Activated CD4-positive, alpha-beta T cell treated with anti-CD3 and anti-CD28 coated beads for 1 hour (primary cell): ENCODE data around the gene ZBTB44.
"Not testable (repeated sequence)": the region's sequence is repeated elsewhere in the genome, so short reads cannot be mapped to it uniquely, and the experiment has no call there.

Experiments
- DNase-seq: peaks from one replicate; pipeline ENCODE4 v3.0.0-alpha.2; 2020

The ZBTB44 gene

DNA sequence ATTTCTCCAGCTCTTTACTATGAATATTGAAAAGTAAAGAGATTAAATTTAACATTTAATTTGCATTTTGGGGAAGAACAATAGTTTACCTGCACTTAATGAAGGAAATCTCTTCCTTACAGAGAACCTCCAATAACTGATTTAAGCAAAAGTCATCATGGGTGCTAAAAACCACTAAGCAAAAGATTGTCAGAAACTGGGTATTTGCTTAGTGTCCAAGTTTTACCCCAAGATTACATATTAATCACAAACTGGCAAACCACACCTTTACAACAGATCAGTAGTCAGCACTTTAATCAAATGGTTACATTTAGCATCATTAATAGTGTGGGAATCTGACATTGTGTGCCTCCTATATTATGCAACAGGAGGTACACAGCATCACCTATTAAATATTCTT is 2.7 kb downstream of the ZBTB44 start:
- DNase-seq, result no peak

DNA sequence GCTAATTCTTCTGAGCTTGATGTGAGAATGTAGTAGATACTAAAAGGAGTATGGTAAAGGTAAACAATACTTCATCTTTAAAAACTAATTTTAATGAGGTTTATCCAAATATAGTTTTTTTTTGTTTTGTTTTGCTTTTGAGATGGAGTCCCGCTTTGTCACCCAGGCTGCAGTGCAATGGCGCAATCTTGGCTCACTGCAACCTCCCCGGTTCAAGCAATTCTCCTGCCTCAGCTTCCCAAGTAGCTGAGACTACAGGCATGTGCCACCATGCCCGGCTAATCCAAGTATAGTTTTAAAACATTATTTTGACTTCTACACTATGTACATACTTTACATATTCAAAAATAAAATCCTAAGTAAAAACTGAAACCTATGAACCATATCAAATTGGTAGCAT is 4.1 kb downstream of the ZBTB44 start:
- no peak for DNase-seq

DNA sequence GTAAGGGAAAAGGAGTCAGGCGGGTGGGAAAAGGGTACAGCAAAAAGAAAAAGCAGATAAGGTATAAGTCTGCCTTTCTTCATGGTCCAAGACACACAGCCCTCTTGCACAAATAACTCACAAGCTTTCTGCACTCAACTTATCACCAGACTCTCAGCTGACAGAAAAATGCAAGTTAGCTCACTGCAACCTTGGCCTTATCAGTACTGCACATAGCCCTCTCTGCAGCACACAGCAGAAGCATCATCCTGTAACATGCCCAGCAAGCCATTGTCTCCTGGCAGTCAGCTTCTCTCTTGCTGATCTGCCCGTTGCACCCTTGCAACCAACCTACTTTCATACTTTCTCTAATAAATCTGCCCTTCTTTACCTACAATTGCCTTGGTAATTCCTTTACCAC is 5.8 kb downstream of the ZBTB44 start:
- DNase-seq, result no peak

DNA sequence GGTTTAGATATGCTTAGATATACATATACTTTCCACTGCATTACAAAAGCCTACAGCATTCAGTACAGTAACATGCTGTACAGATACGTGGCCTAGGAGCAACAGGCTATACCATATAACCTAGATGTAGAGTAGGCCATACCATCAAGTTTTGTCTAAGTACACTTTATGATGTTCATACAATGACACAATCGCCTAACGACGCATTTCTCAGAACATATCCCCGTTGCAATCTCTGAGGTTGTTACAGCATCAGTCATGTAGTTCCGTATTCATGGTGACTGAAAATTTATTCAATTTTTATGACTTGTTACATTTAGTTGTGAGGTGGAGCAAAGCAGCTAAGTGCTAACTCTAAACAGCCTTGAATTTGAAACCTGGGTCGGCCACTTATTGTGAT is 6.7 kb downstream of the ZBTB44 start:
- no peak for DNase-seq

DNA sequence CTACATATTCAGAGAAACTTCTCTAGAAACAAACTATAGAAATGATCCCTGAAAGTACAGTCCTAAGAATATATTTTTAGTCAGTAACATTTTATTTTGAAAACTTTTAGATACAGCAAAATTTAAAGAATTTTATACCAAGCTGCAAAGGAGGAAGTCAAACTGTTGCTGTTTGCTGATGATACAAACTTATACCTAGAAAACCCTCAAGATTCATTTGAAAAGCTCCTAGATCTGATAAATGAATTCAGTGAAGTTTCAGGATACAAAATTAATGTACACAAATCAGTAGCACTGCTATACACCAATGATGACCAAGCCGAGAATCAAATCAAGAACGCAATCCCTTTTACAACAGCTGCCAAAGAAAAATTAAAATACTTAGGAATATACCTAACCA is 10.1 kb downstream of the ZBTB44 start:
- DNase-seq, result no peak

DNA sequence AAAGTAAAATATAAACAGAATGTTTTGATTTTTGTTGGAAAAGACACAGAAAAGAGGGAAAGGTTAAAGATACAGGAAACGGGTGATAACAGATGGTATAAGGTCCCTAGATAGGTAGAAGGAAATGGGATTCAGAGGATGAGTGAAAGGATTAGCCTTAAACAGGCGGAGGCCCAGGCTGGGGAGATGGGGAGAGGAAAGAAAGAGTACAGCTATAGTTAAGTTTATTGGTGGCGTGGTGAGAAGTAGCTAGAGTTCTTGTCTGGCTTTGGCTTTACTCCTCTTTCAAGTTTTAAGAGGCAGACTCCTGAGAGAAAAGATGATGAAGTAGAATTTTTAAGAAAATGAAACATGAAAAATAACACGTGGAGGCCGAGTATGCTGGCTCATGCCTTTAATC is 13.7 kb downstream of the ZBTB44 start:
- no peak for DNase-seq

DNA sequence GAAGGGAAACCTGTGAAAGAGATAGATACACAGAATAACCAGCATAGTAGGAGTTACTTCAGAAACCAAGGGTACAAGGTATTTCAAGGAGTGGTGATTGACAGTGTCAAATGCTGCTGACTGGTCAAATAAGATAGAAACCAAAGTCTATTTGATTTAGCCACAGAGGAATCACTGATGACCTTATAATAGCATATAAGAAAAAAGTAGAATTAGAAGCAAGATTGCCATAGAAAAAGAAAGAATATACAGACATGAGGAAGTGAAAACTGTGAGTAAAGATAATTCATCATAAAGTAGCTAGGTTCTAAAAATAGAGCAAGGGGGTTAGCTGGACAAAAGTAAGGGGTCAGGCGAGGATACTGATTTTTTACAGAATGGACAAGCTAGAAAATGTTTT is 14.2 kb downstream of the ZBTB44 start:
- DNase-seq, result no peak

DNA sequence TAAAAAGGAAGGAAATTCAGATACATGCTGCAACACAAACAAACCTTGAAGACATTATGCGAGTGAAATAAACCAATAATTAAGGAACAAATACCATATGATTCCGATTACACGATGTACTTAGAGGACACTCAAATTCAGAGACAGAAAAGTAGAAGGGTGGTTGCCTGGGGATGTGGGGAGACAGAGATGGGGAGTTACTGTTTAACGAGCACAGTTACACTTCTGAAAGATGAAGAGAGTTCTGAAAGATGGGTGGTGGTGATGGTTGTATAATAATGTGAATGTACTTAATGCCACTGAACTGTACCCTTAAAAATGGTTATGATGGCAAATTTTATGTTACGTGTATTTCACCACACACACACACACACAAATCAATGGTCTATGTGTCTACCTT is 14.7 kb downstream of the ZBTB44 start:
- no peak for DNase-seq

DNA sequence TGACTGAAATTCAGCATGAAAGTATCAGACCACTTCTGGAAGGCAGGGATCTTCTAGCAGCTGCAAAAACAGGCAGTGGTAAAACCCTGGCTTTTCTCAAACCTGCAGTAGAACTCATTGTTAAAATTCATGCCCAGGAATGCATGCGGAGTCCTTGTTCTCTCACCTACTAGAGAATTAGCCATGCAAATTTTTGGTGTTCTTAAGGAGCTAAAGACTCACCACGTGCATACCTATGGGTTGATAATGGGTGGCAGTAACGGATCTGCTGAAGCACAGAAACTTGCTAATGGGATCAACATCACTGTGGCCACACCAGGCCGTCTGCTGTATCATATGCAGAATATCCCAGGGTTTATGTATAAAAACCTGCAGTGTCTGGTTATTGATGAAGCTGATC is 19.1 kb downstream of the ZBTB44 start:
- DNase-seq, result no peak

DNA sequence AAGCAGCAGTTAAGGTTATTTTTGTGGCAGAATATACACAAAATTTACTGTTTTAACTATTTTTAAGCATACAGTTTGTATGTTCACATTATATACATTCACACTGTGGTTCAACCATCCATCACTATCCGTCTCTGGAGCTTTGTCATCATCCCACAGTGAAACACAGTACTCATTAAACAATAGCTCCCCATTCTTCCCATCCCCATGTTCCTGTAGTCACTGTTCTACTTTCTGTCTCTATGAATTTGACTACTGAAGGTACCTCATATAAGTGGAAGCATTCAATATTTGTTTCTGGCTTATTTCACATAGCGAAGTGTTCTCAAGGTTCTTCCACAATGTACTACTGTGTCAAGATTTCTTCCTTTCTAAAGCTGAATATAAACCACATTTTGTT is 32.6 kb downstream of the ZBTB44 start:
- DNase-seq, result no peak

DNA sequence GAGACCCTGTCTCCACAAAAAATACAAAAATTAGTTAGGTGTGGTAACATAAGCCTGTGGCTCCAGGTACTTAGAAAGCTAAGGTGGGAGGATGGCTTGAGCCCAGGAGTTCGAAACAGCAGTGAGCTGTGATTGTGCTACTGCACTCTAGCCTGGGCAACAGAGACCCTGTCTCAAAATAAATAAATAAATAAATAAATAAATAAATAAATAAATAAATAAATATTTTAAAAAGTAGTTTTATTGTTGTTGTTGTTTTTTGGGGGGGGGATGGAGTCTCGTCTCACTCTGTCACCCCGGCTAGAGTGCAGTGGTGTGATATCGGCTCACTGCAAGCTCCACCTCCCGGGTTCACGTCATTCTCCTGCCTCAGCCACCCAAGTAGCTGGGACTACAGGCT is 33.4 kb downstream of the ZBTB44 start:
- DNase-seq, result not testable (repeated sequence)

DNA sequence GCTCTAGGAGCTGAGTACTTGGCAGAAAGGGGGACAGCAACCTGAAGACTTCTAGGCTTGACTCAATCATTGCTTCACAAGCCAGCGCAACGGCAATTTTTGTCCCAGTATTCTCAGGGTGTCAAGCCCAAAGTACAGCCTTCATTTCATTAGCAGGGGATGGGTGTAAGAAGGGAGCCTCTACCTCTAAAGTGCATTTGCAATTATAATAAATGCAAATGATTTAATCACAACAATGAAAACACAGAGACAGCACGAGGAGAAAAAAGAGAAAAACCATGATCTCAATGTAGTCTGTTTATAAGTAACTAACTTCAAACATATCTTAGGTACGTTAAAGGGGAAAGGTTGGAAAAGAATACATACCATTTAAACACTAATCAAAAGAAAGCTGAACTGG is 34.7 kb downstream of the ZBTB44 start:
- no peak for DNase-seq

DNA sequence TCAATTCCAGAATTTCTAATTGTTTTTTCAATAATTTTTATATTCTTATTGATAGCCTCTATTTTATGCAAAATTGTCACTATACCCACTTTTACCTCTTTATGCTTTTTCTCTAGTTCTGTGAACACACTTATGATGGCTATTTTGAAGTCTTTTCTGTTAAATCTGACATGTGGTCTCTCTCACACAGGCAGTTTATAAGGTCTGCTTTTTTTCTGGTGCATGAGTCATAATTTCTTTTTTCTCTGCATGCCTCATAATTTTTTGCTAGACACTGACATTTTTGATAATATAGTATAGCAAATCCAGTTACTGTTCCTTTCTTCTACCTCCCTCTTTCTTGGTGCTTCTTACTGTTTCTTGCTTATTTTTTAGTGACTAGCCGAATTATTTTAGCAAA is 36.0 kb downstream of the ZBTB44 start:
- no peak for DNase-seq

DNA sequence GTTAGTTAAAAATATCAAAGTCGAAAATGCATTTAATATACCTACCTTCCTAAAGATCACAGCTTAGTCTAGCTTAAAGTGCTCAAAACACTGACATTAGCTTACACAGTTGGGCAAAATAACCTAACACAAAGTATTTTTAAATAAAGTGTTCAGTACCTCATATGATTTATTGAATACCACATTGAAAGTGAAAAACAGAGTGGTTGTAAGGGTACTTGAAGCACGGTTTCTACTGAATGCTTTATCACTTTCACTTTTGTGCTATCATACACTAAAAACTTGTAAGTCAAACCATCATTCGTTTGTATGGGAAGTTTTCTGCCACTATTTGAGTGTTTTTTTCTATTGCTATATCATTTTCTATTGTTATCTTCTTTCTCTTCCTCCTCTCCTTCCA is 36.6 kb downstream of the ZBTB44 start:
- DNase-seq, result no peak

DNA sequence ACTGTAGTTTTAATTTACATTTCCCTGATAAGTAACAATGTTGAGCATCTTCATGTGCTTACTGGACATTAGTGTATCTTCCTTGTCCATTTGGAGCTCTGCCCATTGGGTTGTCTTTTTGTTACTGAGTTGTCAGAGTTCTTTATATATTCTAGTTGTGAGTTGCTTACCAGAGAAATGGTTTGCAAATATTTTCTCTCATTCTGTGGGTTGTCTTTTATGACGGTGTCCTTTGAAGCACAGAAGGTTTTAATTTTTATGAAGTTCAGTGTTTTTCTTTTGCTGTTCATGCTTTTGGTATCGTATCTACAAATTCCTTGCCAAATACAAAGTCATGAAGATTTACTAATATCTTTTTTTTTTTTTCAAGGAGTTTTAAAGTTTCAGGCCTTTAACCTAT is 42.4 kb downstream of the ZBTB44 start:
- DNase-seq, result no peak

DNA sequence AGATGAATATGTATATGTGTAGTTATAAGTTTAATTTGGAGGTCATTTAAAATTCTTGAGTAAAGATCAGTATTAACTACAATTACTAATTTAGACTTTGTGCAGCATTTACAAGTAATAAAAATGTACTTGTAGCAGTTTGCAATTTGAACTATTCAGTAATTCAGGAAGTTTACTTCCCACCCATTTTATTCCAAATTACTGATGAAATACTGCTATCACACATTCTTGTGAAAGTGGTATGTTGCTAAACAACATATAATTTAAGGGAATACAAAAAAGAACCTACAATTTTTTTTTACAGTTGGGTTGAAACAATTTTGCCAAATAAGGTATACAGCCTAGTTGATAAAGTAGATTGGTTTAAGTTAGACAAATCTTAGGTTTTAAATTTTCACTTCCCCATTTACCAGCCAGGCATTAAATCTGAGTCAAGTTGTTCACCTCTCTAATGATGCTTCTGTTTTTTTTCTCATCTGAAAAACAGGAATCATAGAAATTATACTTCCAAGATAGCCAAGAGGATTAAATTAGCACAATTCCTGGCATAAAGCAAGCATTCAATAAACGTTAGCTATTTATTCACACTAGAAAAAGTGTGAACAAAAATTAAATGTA is 45.3 kb downstream of the ZBTB44 start:
- DNase-seq, result no peak

DNA sequence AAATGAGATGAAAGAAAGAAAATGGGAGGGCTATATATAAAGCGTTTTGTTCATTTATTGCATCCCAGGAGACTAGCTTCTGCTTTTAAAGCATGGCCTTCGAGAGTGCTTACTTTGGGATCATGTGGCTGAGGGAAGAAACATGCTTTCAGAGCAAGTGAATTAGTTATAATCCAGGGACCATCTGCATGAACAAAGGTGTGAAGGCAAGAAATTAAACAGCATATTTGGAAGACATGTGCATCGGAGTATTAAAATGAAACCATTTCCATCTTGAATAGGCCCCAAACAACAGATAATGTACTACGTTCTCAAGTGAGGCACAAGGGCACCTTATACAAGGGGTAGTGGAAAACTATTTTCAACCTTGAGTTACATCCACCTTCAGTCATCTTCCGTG is 51.4 kb downstream of the ZBTB44 start:
- no peak for DNase-seq

DNA sequence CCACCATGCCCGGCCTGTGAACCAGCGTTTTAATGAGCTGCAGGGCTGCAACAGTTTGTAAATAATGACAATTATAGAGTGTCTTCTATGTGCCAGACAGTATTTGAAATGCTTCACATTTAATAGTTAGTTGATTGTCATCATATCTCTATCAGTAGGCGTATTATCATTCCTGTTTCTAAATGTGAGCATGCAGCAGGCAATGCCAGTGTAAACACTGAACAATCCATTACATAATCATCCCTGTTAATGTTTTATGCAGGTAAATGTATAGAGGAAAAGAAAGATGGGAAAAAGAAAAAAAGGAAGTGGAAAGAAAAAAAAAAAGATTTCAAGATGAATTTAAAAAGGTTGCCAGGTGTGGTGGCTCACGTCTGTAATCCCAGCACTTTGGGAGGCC is 52.3 kb downstream of the ZBTB44 start:
- DNase-seq, result no peak

DNA sequence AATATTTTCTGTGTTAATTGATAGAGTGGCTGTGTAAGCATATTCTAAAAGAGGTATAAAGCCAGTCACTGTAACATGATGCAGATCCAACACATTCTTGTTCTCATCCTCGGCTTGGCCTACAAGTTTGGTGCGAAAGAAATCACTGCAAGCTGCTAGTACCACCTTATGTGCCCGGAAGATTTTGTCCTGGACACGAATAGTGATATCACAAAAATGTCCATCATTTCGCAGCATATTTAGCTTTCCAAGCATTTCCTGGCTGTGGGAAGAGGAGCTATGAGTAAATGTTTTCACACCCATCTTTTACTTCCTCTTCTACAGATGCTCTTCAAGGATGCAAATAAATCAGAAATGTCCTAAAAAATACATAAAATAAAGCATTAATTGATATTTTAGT is 53.1 kb downstream of the ZBTB44 start:
- DNase-seq, result no peak

DNA sequence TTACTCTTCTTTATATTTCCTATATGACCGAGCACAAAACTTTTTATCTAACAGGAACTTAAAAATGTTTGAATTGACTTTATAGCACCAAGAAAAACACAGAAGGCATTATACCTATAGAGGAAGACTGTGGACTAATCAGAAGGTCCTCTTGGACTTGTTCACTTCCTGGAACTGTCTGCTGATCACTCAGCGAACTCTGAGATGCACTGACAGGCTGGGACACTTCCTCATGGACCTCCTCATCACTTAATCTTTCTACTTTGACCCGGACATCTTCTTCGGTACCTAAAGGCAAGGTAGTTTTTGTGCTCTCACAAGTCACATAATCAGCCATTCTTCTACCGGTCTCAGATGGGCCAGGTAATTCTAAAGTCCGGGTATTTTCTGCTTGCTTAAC is 54.0 kb downstream of the ZBTB44 start:
- DNase-seq, result no peak

DNA sequence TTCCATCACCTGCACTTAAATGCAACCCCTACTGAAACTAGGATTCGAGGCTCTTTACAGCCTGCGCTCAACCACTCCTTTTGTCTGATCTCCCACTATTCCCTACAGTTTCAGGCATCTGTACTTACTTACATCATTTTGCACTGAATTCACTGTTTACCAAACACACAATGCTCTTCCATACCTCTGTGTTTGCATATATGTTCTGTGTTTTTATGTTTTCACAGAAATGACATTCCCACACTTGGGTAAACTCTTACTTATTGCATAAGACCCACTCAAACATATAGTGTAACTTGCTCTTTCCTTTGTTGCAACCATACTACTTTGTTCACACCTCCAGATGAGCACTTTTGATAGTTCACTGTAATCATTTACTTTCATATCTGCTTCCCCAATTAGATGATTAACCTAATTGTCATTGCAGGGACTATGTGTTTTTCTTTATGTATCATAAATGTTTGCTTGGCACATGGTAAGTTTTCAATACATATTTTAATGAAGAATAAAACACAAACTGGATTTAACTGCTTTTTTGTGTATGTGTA is 54.6 kb downstream of the ZBTB44 start:
- DNase-seq, result no peak

DNA sequence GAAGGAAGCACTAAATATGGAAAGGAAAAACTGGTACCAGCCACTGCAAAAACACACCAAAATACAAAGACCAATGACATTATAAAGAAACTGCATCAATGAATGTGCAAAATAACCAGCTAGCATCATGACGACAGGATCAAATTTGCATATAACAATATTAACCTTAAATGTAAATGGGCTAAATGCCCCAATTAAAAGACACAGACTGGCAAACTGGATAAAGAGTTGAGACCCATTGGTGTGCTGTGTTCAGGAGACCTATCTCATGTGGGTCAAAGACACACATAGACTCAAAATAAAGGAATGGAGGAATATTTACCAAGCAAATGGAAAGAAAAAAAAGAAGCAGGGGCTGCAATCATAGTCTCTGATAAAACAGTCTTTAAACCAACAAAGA is 63.0 kb downstream of the ZBTB44 start:
- DNase-seq, result not testable (repeated sequence)

DNA sequence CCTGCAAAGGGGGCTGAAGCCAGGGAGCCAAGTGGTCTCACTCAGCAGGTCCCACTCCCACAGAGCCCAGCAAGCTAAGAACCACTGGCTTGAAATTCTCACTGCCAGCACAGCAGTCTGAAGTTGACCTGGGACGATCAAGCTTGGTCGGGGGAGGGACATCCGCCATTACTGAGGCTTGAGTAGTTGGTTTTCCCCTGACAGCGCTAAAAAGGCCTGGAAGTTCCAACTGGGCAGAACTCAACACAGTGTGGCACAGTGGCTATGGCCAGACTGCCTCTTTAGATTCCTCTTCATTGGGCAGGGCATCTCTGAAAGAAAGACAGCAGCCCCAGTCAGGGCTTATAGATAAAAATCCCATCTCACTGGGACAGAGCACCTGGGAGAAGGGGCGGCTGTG is 64.8 kb downstream of the ZBTB44 start:
- DNase-seq, result not testable (repeated sequence)

DNA sequence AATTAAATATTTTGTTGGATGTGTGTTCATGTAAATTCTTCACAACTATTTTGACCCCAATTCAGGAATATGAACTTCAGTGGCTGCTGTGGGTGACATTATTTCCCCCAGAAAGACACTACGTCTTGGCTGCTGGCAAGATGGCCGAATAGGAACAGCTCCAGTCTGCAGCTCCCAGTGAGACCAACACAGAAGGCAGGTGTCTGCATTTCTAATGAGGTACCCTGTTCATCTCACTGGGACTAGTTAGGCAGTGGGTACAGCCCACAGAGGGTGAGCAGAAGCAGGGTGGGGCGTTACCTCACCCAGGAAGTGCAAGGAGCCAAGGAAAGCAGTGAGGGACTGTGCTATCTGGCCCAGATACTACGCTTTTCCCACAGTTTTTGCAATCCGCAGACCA is 65.3 kb downstream of the ZBTB44 start:
- no peak for DNase-seq

DNA sequence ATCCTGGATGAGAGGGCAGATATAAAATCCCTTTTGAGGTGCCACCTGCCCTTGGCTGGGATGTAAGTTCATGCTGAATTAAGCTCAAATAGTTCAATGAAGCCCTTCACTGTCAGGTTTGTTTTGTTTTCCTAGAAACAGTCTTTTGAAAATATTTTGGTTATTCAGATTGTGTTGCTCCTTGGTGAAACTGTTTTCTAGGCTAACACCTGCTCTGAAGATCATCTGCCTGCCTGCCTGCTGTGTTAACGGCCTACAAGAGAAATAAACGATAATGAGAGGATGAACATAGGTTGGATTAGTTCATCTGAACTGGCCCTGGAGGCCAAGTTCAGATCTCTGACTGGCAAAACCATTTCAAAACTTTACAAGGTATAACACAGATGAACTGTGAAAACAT is 67.4 kb downstream of the ZBTB44 start:
- no peak for DNase-seq

DNA sequence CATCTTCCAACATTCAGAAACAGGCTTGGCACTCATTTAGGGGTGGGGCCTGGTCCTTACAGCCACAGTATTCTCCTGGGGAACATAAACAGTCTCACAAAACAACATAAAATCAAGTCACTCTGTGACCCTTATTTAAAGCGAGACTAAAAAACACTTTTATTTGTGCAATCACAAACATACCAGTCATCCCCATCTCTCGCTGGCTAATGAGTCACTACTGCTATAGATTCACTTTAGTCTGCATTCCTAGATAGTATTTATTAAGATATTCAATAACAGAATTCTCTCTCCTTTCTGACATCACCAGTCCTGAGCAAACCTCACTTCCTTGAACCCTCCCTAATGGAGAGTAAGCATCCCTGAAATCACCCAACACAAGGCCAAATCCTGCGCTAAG is 68.0 kb downstream of the ZBTB44 start:
- DNase-seq, result no peak
